ENCODE measurements around the gene TIAM2.

- TF ChIP-seq CTCF (IDR thresholded peaks at IDR 0.05; ENCODE audit: low read length) (no peak), EZH2 (optimal IDR thresholded peaks at IDR 0.05; ENCODE audit: low read depth, low read length) (no peak), EZH2phosphoT487 (IDR thresholded peaks at IDR 0.05; ENCODE audit: low read length) (no peak)
Observed at GRCh38 chr6:155141002-155141401, 145.9 kb downstream of the TIAM2 start.

All from MM.1S (cell line).